ENCODE measurements around the gene COL26A1.

Gene COL26A1

DNA sequence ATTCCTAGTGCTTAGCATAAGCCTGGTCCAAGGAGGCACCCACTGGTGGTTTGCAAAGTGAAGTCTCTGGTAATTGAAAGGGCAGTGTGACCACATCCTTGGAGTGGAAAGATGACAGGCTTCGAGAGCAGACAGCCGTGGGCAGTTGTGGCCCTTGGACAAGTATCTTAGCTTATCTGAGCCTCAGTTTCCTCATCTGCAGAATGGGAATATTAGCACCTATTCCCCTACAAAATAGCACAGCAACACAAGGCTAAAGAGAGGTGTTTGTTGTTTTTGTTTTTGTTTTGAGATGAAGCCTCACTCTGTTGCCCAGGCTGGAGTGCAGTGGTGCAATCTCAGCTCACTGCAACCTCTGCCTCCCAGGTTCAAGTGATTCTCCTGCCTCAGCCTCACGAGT lies 237.1 kb downstream of the COL26A1 start:
- Histone ChIP-seq H2AFZ (ENCODE audit: insufficient read depth, low read length, poor library complexity) (no peak overlapping the region), H3K79me2 (ENCODE audit: control insufficient read depth, insufficient read depth, low read length, poor library complexity) (no peaks in the 10 kb centered on the region), H2BK12ac (ENCODE audit: low read length) (no peak overlapping the region), H3K9me3 (ENCODE audit: insufficient read depth, low read depth, low read length) (no peaks in the 10 kb centered on the region), H3K23ac (ENCODE audit: low read length) (no peak overlapping the region), H3K4me1 (ENCODE audit: control insufficient read depth in 1 of 2, insufficient read depth in 2 of 2, low read length in 2 of 2) (peaks cover 9 to 12% of the 10 kb centered on the region in 2 experiments), H3K27me3 (ENCODE audit: insufficient read depth, low read length) (no peaks in the 10 kb centered on the region), H3K27ac (ENCODE audit: low read depth, low read length) (no peak overlapping the region), H2BK5ac (ENCODE audit: low read depth, low read length, poor library complexity) (no peak overlapping the region), H4K12ac (ENCODE audit: low read depth, low read length) (no peak overlapping the region), H3K14ac (ENCODE audit: low read length) (no peak overlapping the region), H3K9ac (ENCODE audit: low read length) (no peak overlapping the region), H3K79me1 (ENCODE audit: low read length) (peaks cover 1% of the 10 kb centered on the region), H2AK5ac (ENCODE audit: low read length) (no peak overlapping the region), H3K4me3 (ENCODE audit: low read depth, low read length) (no peak overlapping the region), H4K91ac (ENCODE audit: low read depth, low read length) (no peak overlapping the region), H3K36me3 (ENCODE audit: control insufficient read depth in 1 of 2, insufficient read depth in 2 of 2, low read length in 2 of 2) (no peaks in the 10 kb centered on the region), H2BK120ac (ENCODE audit: insufficient read depth, low read length, poor library complexity) (no peak overlapping the region), H3K4ac (ENCODE audit: low read depth, low read length) (no peak overlapping the region), H3K18ac (ENCODE audit: low read length) (no peak overlapping the region), H3K4me2 (ENCODE audit: low read length) (no peak overlapping the region), H4K8ac (ENCODE audit: low read depth, low read length) (no peak overlapping the region)
- DNase-seq, result peak in 1 of 2 donors; percentile 37
- WGBS (ENCODE audit: extremely low coverage, insufficient coverage, insufficient read length), result no CpG with 5 or more reads among the region's 3 CpGs

DNA sequence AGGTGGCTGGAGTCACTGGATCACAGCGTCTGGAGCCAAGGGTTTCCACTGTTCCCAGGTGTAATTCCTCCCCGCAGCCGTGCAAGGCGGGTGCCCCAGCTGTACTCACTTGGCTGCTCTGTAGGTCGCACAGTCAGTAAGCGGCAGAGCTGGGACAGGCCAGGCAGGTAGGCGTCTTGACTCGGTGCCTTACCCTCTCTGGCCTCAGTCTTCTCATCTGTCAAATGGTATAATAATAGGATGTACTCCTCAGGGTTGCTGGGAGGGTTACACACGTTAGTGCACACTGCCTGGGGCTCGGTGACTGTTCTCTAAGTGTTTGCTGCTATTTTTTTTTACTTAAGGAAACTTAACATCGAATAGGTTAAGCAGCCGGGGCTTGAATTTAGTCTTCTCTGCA lies 239.4 kb downstream of the COL26A1 start:
- H2BK12ac ChIP-seq (ENCODE audit: low read length), result peak overlapping the region; percentile 7
- H2BK5ac ChIP-seq (ENCODE audit: low read depth, low read length, poor library complexity), result no peak overlapping the region
- H2AFZ ChIP-seq (ENCODE audit: insufficient read depth, low read length, poor library complexity), result no peak overlapping the region
- H3K4me3 ChIP-seq (ENCODE audit: low read depth, low read length), result no peak overlapping the region
- H3K18ac ChIP-seq (ENCODE audit: low read length), result no peak overlapping the region
- no peak overlapping the region for H3K14ac ChIP-seq (ENCODE audit: low read length)
- no peak overlapping the region for H4K91ac ChIP-seq (ENCODE audit: low read depth, low read length)
- DNase-seq, result no peak
- no CpG with 5 or more reads among the region's 12 CpGs for whole genome bisulfite sequencing (ENCODE audit: extremely low coverage, insufficient coverage, insufficient read length)
- peaks cover 9 to 17% of the 10 kb centered on the region in 2 experiments for H3K4me1 ChIP-seq (ENCODE audit: control insufficient read depth in 1 of 2, insufficient read depth in 2 of 2, low read length in 2 of 2)
- H4K8ac ChIP-seq (ENCODE audit: low read depth, low read length), result no peak overlapping the region
- H3K79me2 ChIP-seq (ENCODE audit: control insufficient read depth, insufficient read depth, low read length, poor library complexity), result no peaks in the 10 kb centered on the region
- H3K27ac ChIP-seq (ENCODE audit: low read depth, low read length), result no peak overlapping the region
- peaks cover 1% of the 10 kb centered on the region for H3K79me1 ChIP-seq (ENCODE audit: low read length)
- H2AK5ac ChIP-seq (ENCODE audit: low read length), result no peak overlapping the region
- H4K12ac ChIP-seq (ENCODE audit: low read depth, low read length), result no peak overlapping the region
- H3K4ac ChIP-seq (ENCODE audit: low read depth, low read length), result no peak overlapping the region
- H3K23ac ChIP-seq (ENCODE audit: low read length), result no peak overlapping the region
- H3K27me3 ChIP-seq (ENCODE audit: insufficient read depth, low read length), result no peaks in the 10 kb centered on the region
- H3K9me3 ChIP-seq (ENCODE audit: insufficient read depth, low read depth, low read length), result no peaks in the 10 kb centered on the region
- no peaks in the 10 kb centered on the region for H3K36me3 ChIP-seq (ENCODE audit: control insufficient read depth in 1 of 2, insufficient read depth in 2 of 2, low read length in 2 of 2)
- H3K9ac ChIP-seq (ENCODE audit: low read length), result peak overlapping the region; percentile 31
- H3K4me2 ChIP-seq (ENCODE audit: low read length), result no peak overlapping the region
- H2BK120ac ChIP-seq (ENCODE audit: insufficient read depth, low read length, poor library complexity), result no peak overlapping the region

DNA sequence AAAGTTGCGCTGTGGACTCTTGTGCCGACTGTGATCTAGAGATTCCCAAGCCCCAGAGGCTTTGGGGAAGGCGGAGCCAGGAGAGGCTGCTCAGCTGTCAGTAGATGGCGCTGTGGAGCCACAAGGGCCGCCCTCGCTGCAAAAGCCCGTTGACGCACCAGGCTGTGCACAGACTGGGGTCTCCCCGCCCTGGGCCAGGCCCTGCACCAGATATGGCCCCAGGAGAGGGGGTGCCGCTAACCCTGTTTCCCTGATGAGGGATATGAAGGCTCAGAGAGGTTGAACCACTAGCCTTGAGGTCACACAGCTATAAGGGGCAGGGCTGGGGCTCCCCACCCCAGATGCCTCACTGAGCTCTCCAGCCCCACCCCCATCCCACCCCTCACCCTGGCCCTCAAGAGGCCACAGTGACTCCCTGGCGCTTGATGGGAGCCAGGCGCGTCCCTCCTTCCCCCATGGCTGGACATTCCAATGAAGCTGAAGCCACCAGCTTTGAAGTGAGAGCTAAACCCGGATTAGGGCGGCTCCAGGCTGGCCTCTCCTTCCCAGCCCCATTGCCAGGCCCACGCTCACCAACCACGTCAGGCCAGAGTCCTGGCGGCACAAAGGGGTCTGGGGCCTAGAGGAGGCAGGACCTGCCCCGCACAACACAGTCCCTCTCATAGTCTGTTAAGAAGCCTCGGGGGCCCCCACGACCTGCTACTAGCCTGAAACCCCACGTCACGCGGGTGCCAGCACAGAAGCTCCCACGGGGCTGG lies 240.0 kb downstream of the COL26A1 start:
- H4K12ac ChIP-seq (ENCODE audit: low read depth, low read length), result no peak overlapping the region
- H3K14ac ChIP-seq (ENCODE audit: low read length), result no peak overlapping the region
- H3K23ac ChIP-seq (ENCODE audit: low read length), result no peak overlapping the region
- H3K9ac ChIP-seq (ENCODE audit: low read length), result no peak overlapping the region
- peaks cover 1% of the 10 kb centered on the region for H3K79me1 ChIP-seq (ENCODE audit: low read length)
- no peaks in the 10 kb centered on the region for H3K9me3 ChIP-seq (ENCODE audit: insufficient read depth, low read depth, low read length)
- no peak overlapping the region for H3K4me2 ChIP-seq (ENCODE audit: low read length)
- peak; percentile 96 to 99 for DNase-seq
- H3K4me1 ChIP-seq (ENCODE audit: control insufficient read depth in 1 of 2, insufficient read depth in 2 of 2, low read length in 2 of 2), result peaks cover 9 to 17% of the 10 kb centered on the region in 2 experiments
- H3K4ac ChIP-seq (ENCODE audit: low read depth, low read length), result no peak overlapping the region
- no peak overlapping the region for H2BK120ac ChIP-seq (ENCODE audit: insufficient read depth, low read length, poor library complexity)
- H3K18ac ChIP-seq (ENCODE audit: low read length), result no peak overlapping the region
- no peak overlapping the region for H4K91ac ChIP-seq (ENCODE audit: low read depth, low read length)
- peak overlapping the region; percentile 41 for H2BK12ac ChIP-seq (ENCODE audit: low read length)
- no peak overlapping the region for H3K27ac ChIP-seq (ENCODE audit: low read depth, low read length)
- no peak overlapping the region for H2AK5ac ChIP-seq (ENCODE audit: low read length)
- no peak overlapping the region for H2AFZ ChIP-seq (ENCODE audit: insufficient read depth, low read length, poor library complexity)
- H2BK5ac ChIP-seq (ENCODE audit: low read depth, low read length, poor library complexity), result no peak overlapping the region
- no CpG with 5 or more reads among the region's 25 CpGs for WGBS (ENCODE audit: extremely low coverage, insufficient coverage, insufficient read length)
- no peaks in the 10 kb centered on the region for H3K36me3 ChIP-seq (ENCODE audit: control insufficient read depth in 1 of 2, insufficient read depth in 2 of 2, low read length in 2 of 2)
- no peaks in the 10 kb centered on the region for H3K79me2 ChIP-seq (ENCODE audit: control insufficient read depth, insufficient read depth, low read length, poor library complexity)
- no peaks in the 10 kb centered on the region for H3K27me3 ChIP-seq (ENCODE audit: insufficient read depth, low read length)
- H3K4me3 ChIP-seq (ENCODE audit: low read depth, low read length), result no peak overlapping the region
- peak overlapping the region; percentile 37 for H4K8ac ChIP-seq (ENCODE audit: low read depth, low read length)

DNA sequence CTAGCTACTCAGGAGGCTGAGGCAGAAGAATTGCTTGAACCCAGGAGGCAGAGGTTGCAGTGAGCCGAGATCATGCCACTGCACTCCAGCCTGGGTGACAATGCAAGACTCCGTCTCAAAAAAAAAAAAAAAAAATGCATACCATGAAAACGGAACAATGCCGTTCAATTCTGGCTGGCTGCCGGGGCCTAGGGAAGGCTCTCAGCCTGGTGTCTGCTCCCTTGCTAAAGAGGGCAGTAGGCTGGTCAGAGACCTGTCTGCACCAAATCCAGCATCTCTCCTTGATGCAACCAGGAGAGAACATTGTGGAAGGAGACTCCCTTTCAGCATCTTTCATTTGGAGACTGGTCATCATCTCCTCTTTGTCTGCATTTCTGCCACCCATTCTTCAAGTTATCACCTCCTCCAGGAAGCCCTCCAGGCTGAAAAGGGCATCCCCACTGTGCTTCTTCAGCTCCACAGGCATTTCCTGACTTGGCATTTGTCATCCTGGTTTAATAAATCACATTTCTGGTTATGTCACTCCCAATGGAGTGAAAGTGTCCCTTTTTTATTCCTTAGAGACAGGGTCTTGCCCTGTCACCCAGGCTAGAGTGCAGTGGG lies 241.8 kb downstream of the COL26A1 start:
- H2BK12ac ChIP-seq (ENCODE audit: low read length), result no peak overlapping the region
- no peak overlapping the region for H4K91ac ChIP-seq (ENCODE audit: low read depth, low read length)
- no peak overlapping the region for H3K27ac ChIP-seq (ENCODE audit: low read depth, low read length)
- H2AK5ac ChIP-seq (ENCODE audit: low read length), result no peak overlapping the region
- DNase-seq, result peak; percentile 50 to 61
- no peak overlapping the region for H3K23ac ChIP-seq (ENCODE audit: low read length)
- H3K9ac ChIP-seq (ENCODE audit: low read length), result no peak overlapping the region
- no peaks in the 10 kb centered on the region for H3K27me3 ChIP-seq (ENCODE audit: insufficient read depth, low read length)
- no peak overlapping the region for H3K18ac ChIP-seq (ENCODE audit: low read length)
- H2AFZ ChIP-seq (ENCODE audit: insufficient read depth, low read length, poor library complexity), result no peak overlapping the region
- no peak overlapping the region for H3K14ac ChIP-seq (ENCODE audit: low read length)
- H3K36me3 ChIP-seq (ENCODE audit: control insufficient read depth in 1 of 2, insufficient read depth in 2 of 2, low read length in 2 of 2), result no peaks in the 10 kb centered on the region
- H2BK5ac ChIP-seq (ENCODE audit: low read depth, low read length, poor library complexity), result no peak overlapping the region
- no peak overlapping the region for H3K4me3 ChIP-seq (ENCODE audit: low read depth, low read length)
- H4K12ac ChIP-seq (ENCODE audit: low read depth, low read length), result no peak overlapping the region
- H4K8ac ChIP-seq (ENCODE audit: low read depth, low read length), result no peak overlapping the region
- H3K9me3 ChIP-seq (ENCODE audit: insufficient read depth, low read depth, low read length), result no peaks in the 10 kb centered on the region
- H3K4ac ChIP-seq (ENCODE audit: low read depth, low read length), result no peak overlapping the region
- H3K4me2 ChIP-seq (ENCODE audit: low read length), result no peak overlapping the region
- no peaks in the 10 kb centered on the region for H3K79me1 ChIP-seq (ENCODE audit: low read length)
- H2BK120ac ChIP-seq (ENCODE audit: insufficient read depth, low read length, poor library complexity), result no peak overlapping the region
- H3K4me1 ChIP-seq (ENCODE audit: control insufficient read depth in 1 of 2, insufficient read depth in 2 of 2, low read length in 2 of 2), result peaks cover 7 to 17% of the 10 kb centered on the region in 2 experiments
- WGBS (ENCODE audit: extremely low coverage, insufficient coverage, insufficient read length), result no CpG with 5 or more reads among the region's 5 CpGs
- no peaks in the 10 kb centered on the region for H3K79me2 ChIP-seq (ENCODE audit: control insufficient read depth, insufficient read depth, low read length, poor library complexity)
